GM21723 (cell line): ENCODE data around the gene BORCS5.

ENCODE experiments used
- ATAC-seq: cut with Tn5 transposase; IDR thresholded peaks from one replicate; pipeline ENCODE4 v1.9.1; 2021; ENCODE audit warnings: mild to moderate bottlenecking, moderate library complexity; ENCODE audit not compliant: unreplicated experiment

The BORCS5 gene

DNA sequence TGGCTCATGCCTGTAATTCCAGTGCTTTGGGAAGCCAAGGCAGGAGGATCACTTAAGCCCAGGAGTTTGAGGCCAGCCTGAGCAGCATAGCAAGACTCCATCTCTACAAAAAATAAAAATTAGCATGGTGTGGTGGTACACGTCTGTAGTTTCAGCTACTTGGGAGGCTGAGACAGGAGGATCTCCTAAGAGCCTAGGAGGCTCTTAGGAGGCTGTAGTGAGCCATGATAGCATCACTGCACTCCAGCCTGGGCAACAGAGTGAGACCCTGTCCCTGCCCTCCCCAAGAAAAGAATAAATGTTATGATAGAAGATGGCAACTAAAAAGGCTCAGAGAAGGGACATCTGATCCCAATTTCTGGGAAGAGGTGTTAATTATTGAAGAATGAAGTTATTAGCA lies 3.6 kb upstream of the BORCS5 start:
- no peak for ATAC-seq

DNA sequence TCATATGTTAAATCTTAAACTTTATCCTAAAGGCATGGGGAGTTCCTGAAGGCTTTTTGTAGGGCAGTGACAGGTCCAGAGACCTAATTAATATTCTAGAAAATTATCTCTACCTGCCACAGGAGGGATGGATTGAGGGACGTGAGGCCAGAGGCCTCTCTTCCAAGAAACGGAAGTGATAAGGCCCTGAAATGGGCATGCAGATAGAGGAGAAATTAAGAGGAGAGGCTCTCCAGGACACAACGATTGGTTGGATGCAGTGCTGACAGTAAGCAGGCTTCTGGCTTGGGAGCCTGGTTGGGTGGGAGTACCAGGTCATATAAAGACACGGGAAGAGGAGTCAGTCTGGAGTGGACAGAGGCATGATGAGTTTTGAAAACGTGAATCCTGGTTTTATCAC lies 3.1 kb upstream of the BORCS5 start:
- ATAC-seq: no peak

DNA sequence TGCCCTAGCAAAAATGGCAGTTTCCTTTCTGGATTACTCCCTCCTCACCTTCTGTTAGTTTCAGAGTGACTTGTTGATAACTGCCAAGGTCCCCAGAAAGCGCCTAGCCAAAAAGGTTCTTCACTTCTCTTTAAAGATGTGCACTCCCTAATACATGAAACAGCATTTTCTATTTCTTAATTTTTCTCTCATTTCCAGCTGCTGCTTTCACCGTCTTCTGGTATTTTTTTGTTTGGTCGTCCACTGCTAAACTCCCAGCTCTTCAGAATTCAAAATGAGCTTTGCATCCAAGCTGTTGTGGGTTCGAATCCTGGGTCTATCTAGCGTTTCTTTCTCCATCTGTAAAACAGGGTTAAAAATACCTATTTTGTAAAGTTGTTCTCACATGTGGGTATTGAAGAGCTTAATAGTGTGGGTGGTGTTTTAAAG lies 397 bp upstream of the BORCS5 start:
- no peak for ATAC-seq

DNA sequence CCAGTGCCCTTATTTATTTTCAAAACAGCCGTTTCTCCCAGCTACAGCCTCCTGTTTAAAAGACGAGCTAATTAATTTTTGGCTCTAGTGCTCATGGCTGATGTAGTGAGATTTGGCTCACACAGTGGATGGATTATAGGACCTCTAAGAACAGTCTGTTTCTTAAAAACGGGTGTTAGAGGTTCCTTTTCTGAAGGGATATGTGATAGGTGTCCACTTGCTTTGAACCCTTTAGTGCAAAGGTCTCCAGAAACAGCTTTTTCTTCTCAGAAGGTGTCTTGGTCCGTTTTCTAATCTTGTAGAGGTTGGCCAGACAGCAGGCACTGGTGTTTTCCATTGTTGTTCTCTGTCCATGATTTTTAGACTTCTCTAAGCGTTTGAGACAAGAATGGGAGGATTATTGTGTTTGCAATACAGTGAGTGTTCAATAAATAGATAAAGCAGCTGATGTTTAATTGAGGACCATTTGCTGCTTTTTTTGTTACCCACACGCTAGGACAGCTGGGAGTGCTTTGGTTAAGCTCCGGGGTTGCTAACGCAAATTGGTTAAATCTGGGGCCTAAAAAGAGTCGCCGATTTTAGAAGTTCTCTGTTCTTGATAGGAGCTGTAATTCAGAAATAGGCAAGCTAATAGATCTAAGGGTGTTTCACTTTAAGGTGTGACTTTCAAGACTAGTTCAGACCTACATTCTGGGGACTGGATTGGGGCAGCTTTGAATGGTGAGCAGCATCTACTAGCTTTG lies 1.0 kb downstream of the BORCS5 start:
- no peak for ATAC-seq

DNA sequence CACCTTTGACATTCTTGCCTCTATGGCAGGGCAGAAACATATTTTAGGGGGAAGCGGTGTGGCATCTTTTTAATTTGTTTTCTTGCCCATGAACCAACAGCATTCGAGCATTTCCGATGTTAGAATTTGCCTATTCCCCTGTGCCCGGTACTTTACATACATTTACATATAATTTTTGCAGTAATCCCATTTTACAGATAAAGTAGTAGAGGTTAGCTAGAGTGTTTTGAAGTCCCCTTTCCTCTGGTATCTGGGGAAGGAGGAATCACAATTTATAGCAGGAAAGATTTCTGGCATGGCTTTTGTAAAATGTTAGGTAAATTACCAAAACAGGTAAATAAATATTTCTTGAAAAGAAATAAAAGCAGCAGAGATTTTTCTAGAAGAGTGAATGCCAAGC lies 1.6 kb downstream of the BORCS5 start:
- ATAC-seq: no peak

DNA sequence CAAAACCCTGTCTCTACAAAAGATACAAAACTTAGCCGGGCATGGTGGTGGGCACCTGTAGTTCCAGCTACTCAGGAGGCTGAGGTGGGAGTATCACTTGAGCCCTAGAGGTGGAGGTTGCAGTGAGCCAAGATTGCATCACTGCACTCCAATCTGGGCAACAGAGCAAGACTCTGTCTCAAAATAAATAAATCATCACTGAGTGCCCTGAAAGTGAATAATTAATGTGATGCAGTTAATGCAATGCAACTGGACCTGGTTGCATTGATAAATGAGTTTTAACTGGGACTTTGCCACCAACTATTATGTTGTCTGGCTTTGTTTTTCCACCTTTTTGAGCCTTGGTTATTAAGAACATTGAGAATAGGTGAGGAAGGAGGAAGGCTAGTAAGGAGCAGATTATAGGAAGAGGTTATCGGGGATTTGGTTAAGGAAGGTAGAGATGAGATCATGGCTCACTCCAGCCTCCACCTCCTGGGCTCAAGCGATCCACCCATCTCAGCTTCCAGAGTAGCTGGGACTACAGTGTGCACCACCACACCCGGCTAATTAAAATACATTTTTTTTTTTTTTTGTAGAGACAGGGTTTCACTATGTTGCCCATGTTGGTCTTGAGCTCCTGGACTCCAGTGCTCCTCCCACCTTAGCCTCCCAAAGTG lies 8.0 kb downstream of the BORCS5 start:
- no peak for ATAC-seq

DNA sequence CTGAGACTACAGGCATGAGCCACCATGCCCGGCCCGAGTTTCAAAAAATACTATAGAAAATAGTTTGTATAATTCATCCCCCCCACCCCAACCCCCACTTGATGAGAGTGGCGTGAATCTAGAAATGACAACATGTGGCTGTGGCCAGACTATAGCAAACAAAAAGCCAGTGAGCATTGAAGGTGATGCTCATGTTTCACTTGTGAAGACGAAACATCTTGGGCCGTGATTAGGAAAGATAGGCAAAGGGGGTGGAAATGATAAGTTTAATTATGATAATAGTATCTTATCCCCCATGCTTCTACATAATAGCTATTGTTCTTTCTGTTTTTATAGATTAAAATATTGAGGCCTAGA lies 8.5 kb downstream of the BORCS5 start:
- no peak for ATAC-seq

DNA sequence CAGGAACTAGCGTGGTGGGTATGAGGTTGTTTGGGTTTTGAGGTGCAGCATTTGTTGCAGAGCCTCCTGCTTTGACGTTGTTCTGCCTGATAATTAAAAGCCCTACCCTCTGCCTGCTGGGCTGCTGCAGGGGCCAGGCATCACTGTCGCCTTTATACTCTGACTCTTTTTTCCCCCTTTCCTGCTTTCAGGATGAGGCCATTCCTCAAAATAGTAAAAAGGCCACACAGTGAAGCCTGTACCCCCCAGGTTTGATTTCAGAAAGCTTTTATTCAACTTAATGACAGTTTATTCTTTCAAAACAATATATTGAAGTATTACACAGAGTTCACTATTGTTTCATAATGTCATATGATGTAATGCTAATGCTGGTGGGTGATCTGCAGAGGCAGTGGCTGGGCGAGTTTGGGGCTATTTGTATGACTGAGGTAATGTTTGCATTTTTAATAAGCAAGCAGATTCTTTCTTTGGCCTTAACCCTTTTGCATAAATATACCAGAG lies 9.1 kb downstream of the BORCS5 start:
- ATAC-seq: no peak

DNA sequence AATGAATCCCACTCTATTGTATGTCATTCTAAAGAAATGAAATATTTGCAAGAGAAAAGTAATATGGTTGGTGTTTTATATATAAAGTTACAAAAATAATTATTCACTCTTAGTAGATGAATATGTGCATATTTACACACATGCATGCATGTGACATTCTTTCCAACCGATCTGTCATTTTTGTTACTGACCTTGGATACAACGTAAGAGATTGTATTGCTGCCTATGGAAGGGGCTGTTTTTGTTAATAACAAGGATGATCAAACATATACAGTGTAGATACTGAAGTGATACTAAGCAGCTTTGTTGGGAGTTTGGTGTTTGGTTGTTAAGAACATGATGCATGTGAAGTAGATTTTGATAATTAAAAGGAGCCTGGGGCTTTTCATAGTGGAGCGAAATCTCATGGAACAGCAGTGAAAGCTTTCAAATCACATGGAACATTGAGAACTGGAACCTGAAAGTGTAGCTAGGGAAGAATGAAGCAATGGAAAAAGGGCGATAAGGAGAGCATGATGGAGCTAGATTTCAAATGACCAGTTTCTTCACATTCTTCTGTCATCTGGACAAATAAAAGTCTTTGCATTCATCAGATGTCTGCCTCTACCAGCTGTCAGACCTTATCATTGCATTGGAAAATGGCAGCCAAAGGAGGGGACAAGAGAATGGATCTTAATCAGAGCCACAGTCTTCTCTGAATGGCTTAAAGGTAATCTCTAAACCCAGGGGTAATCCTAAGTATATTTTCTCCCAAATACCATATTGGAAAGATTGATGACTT lies 10.0 kb downstream of the BORCS5 start:
- no peak for ATAC-seq

DNA sequence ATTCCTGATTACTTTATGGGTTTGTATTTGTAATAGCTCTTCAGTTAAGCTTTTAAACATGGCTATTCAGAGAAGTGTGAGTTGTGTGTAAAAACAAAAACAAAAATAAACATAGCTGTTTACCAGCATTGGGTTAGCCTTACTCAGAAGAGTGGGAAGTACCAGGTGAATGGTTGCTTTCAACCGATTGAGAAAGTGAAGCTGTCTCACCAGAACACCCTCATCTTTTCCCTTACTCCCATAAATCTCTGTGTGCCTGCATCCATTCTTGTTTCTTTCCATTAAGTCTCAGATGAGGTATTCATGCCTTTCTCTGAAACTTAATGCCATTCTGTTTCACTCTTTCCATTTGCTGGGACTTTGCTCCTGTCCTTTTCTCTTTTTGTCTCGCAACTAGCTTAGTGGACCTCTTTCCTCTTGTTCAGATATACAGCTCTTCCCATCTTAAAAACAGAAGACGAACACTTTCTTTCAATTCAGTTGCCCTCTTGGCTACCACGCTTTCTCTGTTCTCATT lies 10.7 kb downstream of the BORCS5 start:
- no peak for ATAC-seq

DNA sequence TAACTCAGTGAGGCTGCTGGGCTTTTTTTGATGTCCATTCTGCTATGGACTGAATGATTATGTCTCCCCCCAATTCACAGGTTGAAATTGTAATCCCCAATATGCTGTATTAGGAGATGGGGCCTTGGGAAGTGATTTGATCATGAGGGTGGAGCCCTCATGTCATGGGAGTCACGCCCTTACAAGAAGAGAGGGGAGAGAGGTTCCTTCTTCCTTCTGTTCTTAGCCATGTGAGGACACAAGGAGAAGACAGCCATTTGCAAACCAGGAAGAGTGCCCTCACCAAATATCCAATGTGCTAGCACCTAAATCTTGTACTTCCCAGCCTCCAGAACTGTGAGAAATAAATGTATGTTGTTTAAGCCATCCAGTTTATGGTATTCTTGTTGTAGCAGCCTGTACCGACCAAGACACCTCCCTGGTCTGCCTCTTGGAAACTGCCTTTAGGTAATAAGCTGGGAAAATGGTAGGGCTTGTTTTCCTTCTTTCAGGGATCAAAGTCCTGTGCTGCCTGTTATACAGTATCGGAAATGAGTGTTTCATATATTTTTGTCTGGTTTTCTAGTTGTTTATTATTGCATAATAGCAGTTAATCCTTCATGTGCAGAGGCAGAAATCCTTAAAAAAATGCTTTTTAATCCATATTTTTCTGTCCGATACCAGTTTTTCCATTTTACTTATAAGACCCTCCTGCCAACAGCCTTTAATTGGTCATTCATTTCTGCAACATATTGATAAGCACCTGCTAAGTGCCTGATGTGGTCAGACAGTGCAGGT lies 16.3 kb downstream of the BORCS5 start:
- ATAC-seq: no peak

DNA sequence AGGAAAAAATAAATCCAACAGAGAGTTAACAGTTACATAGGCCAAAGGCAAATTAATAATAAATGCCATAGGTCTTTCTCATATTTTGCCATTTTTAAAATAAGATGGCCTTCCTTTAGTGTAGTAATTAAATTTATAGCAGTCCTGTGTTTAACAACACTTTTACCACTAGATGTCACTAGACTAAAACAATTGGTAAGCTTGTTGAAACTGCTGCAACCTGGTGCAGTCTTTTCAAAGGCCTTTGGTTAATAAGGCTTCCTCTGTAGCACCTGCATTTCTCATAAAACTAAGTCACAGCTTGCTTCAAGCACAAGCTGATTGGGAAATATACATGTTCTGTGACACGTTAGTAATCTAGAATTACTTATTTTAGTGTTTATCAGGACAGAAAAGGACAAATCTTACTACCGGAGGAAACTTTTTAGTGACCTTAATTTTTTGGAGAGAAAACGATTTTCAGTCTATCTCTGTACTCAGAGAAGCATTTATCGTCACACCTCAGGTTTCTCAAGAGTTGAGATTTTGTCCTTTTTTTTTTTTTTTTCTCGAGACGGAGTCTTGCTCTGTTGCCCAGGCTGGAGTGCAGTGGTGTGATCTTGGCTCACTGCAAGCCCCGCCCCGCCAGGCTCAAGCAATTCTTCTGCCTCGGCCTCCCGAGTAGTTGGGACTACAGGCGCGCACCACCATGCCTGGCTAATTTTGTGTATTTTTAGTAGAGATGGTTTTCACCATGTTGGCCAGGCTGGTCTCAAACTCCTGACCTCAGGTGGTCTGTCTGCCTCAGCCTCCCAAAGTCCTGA lies 20.0 kb downstream of the BORCS5 start:
- peak; percentile 78 for ATAC-seq

DNA sequence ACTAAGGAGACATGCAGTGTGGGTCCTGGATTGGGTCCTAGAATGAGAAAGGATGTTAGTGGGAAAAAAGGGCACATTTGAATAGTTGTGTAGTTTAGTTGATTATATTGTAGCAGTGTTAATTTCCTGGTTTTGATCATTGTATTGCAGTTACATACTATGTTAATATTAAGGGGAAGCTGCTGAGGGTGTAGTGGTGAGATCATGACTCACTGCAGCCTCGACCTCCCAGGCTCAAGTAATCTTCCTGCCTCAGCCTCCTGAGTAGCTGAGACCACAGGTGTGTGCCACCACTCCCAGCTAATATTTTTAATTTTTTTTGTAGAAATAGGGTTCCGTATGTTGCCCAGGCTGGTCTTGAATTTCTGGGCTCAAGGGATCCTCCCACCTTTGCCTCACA lies 21.7 kb downstream of the BORCS5 start:
- no peak for ATAC-seq

DNA sequence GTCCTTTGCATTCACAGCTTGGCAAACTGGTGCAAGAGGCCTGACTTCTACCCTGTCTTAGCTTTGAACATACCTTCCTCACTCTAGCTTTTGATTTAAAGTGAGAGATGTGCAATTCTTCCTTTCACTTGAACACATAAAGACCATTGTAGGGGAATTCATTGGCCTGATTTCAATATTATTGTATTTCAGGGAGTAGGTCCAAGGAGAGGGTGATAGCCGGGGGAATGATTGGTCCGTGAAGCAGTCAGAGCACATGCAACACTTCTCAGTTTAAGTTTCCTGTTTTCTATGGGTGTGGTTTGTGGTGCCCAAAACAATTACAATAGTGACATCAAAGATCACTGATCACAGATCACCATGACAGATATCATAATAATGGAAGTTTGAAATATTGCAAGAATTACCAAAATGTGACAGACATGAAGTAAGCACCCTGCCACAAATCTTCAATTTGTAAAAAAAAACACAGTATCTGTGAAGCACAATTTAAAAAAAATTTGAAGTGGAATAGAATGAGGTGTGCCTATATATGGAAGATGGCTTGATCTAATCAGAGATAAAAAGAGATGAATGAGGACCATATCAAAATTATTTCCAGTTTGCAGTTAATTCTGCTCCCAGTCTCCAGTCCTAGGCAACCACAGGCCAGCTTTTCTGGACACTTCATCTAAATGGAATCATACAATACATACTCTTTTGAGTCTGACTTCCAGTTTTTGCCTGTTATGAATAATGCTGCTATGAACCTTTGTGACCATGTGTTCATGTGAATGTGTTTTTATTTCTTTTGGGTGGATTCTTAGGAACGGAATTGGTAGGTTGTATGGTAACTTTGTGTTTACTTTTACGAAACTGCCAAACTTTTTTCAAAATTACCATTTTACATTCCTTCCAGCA lies 23.2 kb downstream of the BORCS5 start:
- no peak for ATAC-seq

DNA sequence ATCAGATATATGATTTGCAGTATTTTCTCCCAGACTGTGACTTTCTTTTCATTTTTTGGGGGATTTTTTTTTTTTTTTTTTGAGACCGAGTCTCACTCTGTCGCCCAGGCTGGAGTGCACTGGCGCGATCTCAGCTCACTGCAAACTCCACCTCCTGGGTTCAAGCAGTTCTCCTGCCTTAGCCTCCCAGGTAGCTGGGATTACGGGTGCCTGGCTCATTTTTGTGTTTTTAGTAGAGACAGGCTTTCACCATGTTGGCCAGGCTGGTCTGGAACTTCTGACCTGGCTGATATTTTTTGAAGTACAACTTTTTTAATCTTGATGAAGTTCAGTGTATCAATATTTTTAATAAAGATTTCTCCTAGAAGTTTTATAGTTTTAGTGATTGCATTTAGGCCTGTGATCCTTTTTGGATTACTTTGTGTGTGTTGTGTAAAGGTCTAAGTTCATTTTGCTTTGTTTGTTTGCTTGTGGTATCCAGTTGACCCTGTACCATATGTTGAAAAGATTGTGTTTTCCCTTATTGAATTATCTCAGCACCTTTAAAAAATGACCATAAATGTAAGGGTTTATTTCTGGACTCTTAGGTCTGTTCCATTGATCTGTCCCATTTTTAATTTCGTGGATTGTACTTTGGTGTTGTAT lies 24.2 kb downstream of the BORCS5 start:
- ATAC-seq: no peak

DNA sequence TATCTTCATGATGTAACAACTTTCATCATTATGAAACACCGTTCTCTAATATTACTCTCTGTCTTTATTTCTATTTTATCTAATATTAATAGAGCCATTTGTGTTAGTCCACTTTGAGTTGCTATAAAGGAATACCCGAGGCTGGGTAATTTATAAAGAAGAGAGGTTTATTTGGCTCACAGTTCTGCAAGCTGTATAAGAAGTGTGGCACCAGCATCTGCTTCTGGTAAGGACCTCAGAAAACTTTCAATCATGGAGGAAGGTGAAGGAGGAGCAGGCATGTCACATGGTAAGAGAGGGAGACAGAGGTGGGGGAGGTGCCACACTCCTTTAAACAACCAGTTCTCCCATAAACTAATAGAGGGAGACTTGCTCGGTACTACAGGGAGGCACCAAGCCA lies 25.1 kb downstream of the BORCS5 start:
- no peak for ATAC-seq

DNA sequence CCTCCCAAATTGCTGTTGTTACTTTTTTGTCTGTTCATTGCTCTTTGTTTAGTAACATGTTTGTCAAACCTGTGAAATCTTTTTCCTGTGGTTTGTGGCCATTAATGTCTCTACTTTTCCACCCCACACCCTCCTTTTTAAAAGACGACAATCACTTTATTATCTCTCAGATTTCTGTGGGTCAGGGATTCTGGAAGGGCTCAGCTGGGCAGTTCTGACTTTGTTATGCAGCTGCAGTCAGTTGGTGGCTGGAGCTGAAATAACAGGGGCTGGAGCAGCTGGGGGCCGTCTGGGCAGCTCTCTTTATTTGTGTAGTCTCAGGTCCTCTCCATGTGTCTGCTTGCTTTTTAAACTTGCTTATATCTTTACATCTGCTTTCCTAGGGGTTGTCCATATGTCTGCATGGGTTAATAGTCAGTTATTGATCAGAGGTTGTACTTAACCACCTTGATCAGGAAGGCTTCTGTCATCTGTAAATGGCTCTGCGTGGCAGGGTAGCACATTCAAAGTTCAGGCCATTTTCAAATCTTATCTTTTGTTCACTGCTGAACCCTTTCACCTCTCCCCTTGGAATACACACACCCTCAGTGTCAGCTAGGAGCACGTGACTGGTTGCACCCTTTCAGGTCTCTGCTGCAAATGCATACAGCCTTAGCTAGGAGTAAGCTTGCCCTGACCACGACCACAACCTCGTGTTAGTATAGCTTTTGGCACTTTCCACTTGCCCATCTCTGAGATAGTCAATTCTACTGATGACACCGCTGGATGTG lies 27.9 kb downstream of the BORCS5 start:
- ATAC-seq: no peak

DNA sequence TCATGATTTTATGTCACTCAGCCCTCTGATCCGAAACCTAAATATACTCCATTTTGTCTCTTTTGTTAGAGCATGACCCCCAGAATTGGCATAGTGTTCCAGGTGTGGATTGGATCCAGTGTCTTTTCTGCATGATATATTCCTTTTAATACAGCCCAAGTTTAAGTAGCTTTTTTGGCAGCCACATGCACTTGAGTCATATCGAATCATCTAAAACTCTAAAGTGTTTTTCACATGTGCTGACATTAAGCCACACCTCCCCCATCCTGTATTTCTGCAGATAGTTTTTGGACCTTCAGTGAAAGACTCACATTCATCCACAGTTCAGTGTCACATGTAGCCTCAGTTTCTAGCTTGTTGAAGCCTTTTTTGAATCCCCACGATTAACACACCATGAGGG lies 30.6 kb downstream of the BORCS5 start:
- ATAC-seq: no peak
